GM06990 (cell line): Measurements from ENCODE around the gene SDK2.

ENCODE experiments used
- DNase-seq: peaks from one replicate; pipeline ENCODE4 v3.0.0-alpha.2; 2011; ENCODE audit not compliant: insufficient read length; ENCODE audit errors: extremely low read depth
- H3K27me3 ChIP-seq: replicated peaks from 2 replicates; pipeline ENCODE4 v1.6.0; 2011; ENCODE audit warnings: low read length; ENCODE audit not compliant: control insufficient read depth, insufficient read depth
- H3K36me3 ChIP-seq: 2 replicates; pipeline ENCODE4 v1.5.1; 2011; ENCODE audit warnings: low read length; ENCODE audit not compliant: control insufficient read depth, insufficient read depth
- H3K4me3 ChIP-seq: replicated peaks from 2 replicates; pipeline ENCODE4 v1.5.1; 2011; ENCODE audit warnings: low read depth, mild to moderate bottlenecking, control low read depth, low read length
- TF ChIP-seq, protein P1 (sequence below): IDR thresholded peaks from 2 replicates; pipeline ENCODE4 v1.5.1; 2011; ENCODE audit warnings: low read length, control low read depth, mild to moderate bottlenecking, inconsistent platforms; ENCODE audit not compliant: insufficient read depth, poor library complexity, severe bottlenecking

The SDK2 gene

DNA sequence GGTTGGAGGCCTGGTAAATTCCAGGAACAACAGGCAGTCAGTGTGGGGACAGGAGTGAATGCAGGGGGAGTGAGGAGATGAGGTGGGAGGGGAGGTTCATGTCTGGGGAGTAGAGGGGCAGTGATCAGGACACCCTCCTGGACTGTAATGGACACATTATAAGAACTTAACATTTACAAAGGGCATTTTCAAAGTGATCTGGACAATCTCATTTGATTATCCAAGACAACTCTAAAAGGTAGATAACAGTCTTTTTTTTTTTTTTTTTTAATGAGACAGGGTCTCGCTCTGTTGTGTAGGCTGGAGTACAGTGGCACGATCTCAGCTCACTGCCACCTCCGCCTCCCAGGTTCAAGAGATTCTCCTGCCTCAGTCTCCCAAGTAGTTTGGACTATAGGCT is 5.7 kb downstream of the SDK2 start:
- Histone ChIP-seq H3K27me3 (peaks cover 3% of the 10 kb centered on the region; the same call in 1 of the 2 replicates), H3K4me3 (no peak overlapping the region), H3K36me3 (no peaks in the 10 kb centered on the region)
- TF ChIP-seq, protein P1, sequence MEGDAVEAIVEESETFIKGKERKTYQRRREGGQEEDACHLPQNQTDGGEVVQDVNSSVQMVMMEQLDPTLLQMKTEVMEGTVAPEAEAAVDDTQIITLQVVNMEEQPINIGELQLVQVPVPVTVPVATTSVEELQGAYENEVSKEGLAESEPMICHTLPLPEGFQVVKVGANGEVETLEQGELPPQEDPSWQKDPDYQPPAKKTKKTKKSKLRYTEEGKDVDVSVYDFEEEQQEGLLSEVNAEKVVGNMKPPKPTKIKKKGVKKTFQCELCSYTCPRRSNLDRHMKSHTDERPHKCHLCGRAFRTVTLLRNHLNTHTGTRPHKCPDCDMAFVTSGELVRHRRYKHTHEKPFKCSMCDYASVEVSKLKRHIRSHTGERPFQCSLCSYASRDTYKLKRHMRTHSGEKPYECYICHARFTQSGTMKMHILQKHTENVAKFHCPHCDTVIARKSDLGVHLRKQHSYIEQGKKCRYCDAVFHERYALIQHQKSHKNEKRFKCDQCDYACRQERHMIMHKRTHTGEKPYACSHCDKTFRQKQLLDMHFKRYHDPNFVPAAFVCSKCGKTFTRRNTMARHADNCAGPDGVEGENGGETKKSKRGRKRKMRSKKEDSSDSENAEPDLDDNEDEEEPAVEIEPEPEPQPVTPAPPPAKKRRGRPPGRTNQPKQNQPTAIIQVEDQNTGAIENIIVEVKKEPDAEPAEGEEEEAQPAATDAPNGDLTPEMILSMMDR = no peak
- DNase-seq = no peak

- Histone ChIP-seq H3K4me3 (no peak overlapping the region), H3K27me3 (peaks cover 3% of the 10 kb centered on the region; the same call in 1 of the 2 replicates), H3K36me3 (no peaks in the 10 kb centered on the region)
- TF ChIP-seq, protein P1 = no peak
- no peak for DNase-seq
These were observed 6.4 kb downstream of the SDK2 start for GRCh38 chr17:73637866-73638265.

GRCh38 chr17:73635101-73635817 is 9.0 kb downstream of the SDK2 start:
- no peaks in the 10 kb centered on the region for H3K36me3 ChIP-seq
- no peak overlapping the region for H3K4me3 ChIP-seq
- TF ChIP-seq, protein P1 = no peak
- no peak for DNase-seq
- no peaks in the 10 kb centered on the region; the same call in 1 of the 2 replicates for H3K27me3 ChIP-seq

DNA sequence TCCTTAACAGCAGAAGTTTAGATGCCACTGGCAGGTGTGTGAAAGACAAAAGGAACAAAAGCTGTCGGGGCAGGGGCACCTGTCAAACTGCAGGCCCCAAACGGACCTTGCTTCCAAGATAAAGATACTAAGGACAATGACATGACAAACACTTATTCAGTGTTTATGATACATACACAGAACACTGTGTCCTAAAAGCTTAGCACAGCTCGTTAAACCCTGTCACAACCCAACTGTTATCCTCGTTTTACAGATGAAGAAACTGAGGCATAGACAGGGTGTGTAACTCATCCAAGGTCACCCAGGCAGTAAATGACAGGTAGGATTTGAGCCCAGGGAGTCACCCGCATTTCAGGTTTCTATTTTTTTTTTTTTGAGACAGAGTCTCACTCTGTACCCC is 9.6 kb downstream of the SDK2 start:
- TF ChIP-seq, protein P1 = no peak
- no peak for DNase-seq
- H3K4me3 ChIP-seq = no peak overlapping the region
- no peaks in the 10 kb centered on the region for H3K36me3 ChIP-seq
- no peaks in the 10 kb centered on the region; the same call in 1 of the 2 replicates for H3K27me3 ChIP-seq

DNA sequence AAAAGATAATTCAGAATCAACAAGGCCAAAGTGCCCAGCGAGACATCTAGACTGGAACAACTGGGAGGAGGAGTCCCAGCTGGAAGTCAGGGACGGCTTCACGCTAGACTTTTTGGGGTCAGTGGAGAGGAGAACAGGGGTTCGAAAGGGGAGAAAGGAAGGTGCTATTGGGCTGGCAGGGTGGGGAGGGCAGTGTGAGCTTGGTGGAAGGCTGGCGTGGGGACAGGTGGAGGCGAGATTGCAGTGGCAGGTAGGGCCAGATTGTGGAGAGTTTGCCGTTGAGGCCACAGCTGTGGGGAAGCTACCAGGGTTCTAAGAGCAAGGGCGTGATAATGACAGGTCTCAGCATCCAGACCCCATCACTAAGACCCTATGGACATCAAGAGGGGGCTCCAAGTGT is 10.5 kb downstream of the SDK2 start:
- Histone ChIP-seq H3K36me3 (no peaks in the 10 kb centered on the region), H3K27me3 (no peaks in the 10 kb centered on the region; the same call in 1 of the 2 replicates)
- TF ChIP-seq, protein P1 = no peak

More for the DNA sequence above, 10.5 kb downstream of the SDK2 start:
- DNase-seq = no peak
- no peak overlapping the region for H3K4me3 ChIP-seq
